A549 (cell line): ENCODE measurements around the gene CCDC78. TPM values are rescaled to one million over a fixed set of nuclear protein-coding genes. Genes with fewer than 3 reads are reported as not detected.
A peak's percentile ranks its signal among the peaks of the same experiment; 100 is the strongest.

Experiments used
- ATAC-seq, 2 experiments: fragments of 200-7000 bp in 1 of 2; fragments of >200 bp in 1 of 2; cut with Nextera tagmentation in 1 of 2; cut with Tn5 transposase in 1 of 2; 3 replicates each; pipeline versions ENCODE4 v1.8.0 to v1.9.1; 2018 to 2020; ENCODE audit warnings: mild to moderate bottlenecking in 1 of 2, moderate library complexity in 1 of 2
- CTCF ChIA-PET: fragments of 300-600 bp; sonication (Branson Sonifier 250); formaldehyde crosslinking; extraction: SDS; loops from one replicate; lab custom pipeline; 2021; ENCODE audit warnings: antibody characterized with exemption, inconsistent platforms; lab: Yijun Ruan, JAX
- POLR2A ChIA-PET: fragments of 350-600 bp; formaldehyde crosslinking; extraction: SDS; loops from one replicate; lab custom pipeline; 2021; ENCODE audit warnings: antibody characterized with exemption, inconsistent platforms; lab: Yijun Ruan, JAX
- DNase-seq, 2 experiments: peaks; one replicate each; pipeline versions ENCODE4 v3.0.0 to v3.0.0-alpha.2; 2011 to 2016; ENCODE audit warnings: low read depth in 1 of 2, low spot score in 1 of 2
- FAIRE-seq: peaks from 2 replicates; lab custom pipeline; 2011; peaks lifted over from hg19 to GRCh38; lab: Jason Lieb, UNC
- H3K27ac ChIP-seq, 2 experiments: fragments of >200 bp; sonication (Bioruptor Twin); formaldehyde crosslinking; 3 replicates each; pipeline ENCODE4 v1.5.1; 2016 to 2017
- H3K4me1 ChIP-seq: fragments of >200 bp; sonication (Bioruptor Twin); formaldehyde crosslinking; 3 replicates; pipeline ENCODE4 v1.6.1; 2016
- H3K4me2 ChIP-seq: fragments of >200 bp; sonication (Bioruptor Twin); formaldehyde crosslinking; 3 replicates; pipeline ENCODE4 v1.6.1; 2016
- H3K4me3 ChIP-seq: fragments of >200 bp; sonication (Bioruptor Twin); formaldehyde crosslinking; 3 replicates; pipeline ENCODE4 v1.5.1; 2016
- H3K9me3 ChIP-seq: fragments of >200 bp; sonication (Bioruptor Twin); formaldehyde crosslinking; 3 replicates; pipeline ENCODE4 v1.6.1; 2016
- CEBPB ChIP-seq, 2 experiments: fragments of >200 bp in 1 of 2; sonication (Bioruptor Twin) in 1 of 2; formaldehyde crosslinking in 1 of 2; IDR thresholded peaks; 2 replicates each; pipeline ENCODE4 v1.6.1; 2012 to 2016
- CHD4 ChIP-seq: fragments of 200-600 bp; sonication (generic); IDR thresholded peaks from 2 replicates; pipeline ENCODE4 v1.6.1; 2016; ENCODE audit warnings: antibody characterized with exemption, mild to moderate bottlenecking, borderline replicate concordance
- EHMT2 ChIP-seq: fragments of 200-600 bp; sonication (generic); IDR thresholded peaks from 2 replicates; pipeline ENCODE4 v1.6.1; 2016; ENCODE audit warnings: antibody characterized with exemption, low read depth, mild to moderate bottlenecking, moderate library complexity
- FOSB ChIP-seq: fragments of 250-450 bp; sonication (Bioruptor Pico); IDR thresholded peaks from 2 replicates; pipeline ENCODE4 v1.5.0; 2020; ENCODE audit warnings: mild to moderate bottlenecking, moderate library complexity
- FOSL2 ChIP-seq, 2 experiments: fragments of 450-650 bp in 1 of 2; fragments of >200 bp in 1 of 2; sonication (Bioruptor Twin) in 1 of 2; formaldehyde crosslinking; IDR thresholded peaks; 2 replicates each; pipeline versions ENCODE4 v1.5.0 to v1.6.1; 2016 to 2020; ENCODE audit warnings: mild to moderate bottlenecking in 1 of 2, moderate library complexity in 1 of 2
- JUN ChIP-seq, 2 experiments: fragments of >200 bp; sonication (Bioruptor Twin); formaldehyde crosslinking; IDR thresholded peaks; 2 replicates in 1 of 2; 3 replicates in 1 of 2; pipeline ENCODE4 v1.6.1; 2016 to 2017
- JUNB ChIP-seq: fragments of >200 bp; sonication (Bioruptor Twin); formaldehyde crosslinking; IDR thresholded peaks from 2 replicates; pipeline ENCODE4 v1.6.1; 2016
- MAFK ChIP-seq: fragments of 450-650 bp; IDR thresholded peaks from 2 replicates; pipeline ENCODE4 v1.6.1; 2014; ENCODE audit not compliant: partially characterized antibody
- MYC ChIP-seq: IDR thresholded peaks from 2 replicates; pipeline ENCODE4 v1.6.1; 2012; ENCODE audit warnings: mild to moderate bottlenecking, inconsistent platforms, low read length, improper control_type of control experiment, borderline replicate concordance
- NPAS2 ChIP-seq: fragments of 250-450 bp; sonication (Bioruptor Pico); IDR thresholded peaks from 2 replicates; pipeline ENCODE4 v1.8.0; 2022; ENCODE audit warnings: mild to moderate bottlenecking, moderate library complexity, borderline replicate concordance
- RNF2 ChIP-seq: fragments of 200-600 bp; sonication (generic); IDR thresholded peaks from 2 replicates; pipeline ENCODE4 v1.6.1; 2016; ENCODE audit warnings: low read depth, mild to moderate bottlenecking, antibody characterized with exemption, moderate library complexity, borderline replicate concordance
- ZFP36 ChIP-seq: fragments of 450-650 bp; IDR thresholded peaks from 2 replicates; pipeline ENCODE4 v1.6.1; 2014; ENCODE audit warnings: borderline replicate concordance; ENCODE audit not compliant: partially characterized antibody
- ZNF302 ChIP-seq: fragments of 250-450 bp; sonication (Bioruptor Pico); IDR thresholded peaks from 2 replicates; pipeline ENCODE4 v1.9.0; 2021; ENCODE audit warnings: inconsistent platforms, mild to moderate bottlenecking, moderate library complexity
- ZSCAN20 ChIP-seq: fragments of 250-450 bp; sonication (Bioruptor Pico); IDR thresholded peaks from 2 replicates; pipeline ENCODE4 v1.8.0; 2022; ENCODE audit warnings: mild to moderate bottlenecking, moderate library complexity
- WGBS: methylation state at CpG from one replicate; pipeline ENCODE4 v1.1.6; 2017; ENCODE audit errors: missing lambda C conversion rate; 5-methylcytosine and 5-hydroxymethylcytosine counted together
- polyA plus RNA-seq, 4 experiments: library from polyadenylated mRNA; depleted of rRNA in 3 of 4; stranded (reverse); fragments of >200 nt; fragmentation: RNase III in 1 of 4; extraction: RNeasy Plus Mini Kit Qiagen cat#74134 plus additional on column Dnase treatment in 1 of 4; gene quantifications; 2 replicates in 3 of 4; 3 replicates in 1 of 4; pipeline ENCODE4 v1.2.3, GENCODE V29; 2011 to 2017

CCDC78 gene
- polyA plus RNA-seq, 2 of the 4 experiments (the other 2 are of a cell fraction): 1.1 to 4.7 TPM

- FAIRE-seq (no peak), ATAC-seq (peak in 1 of 2 experiments; percentile 24; a peak in 3 of 6 replicates), DNase-seq (no peak)
- Histone ChIP-seq H3K9me3 (no peaks in the 10 kb centered on the region), H3K27ac (peak overlapping the region; percentile 95 to 96), H3K4me3 (peak overlapping the region; percentile 96), H3K4me1 (peaks cover 6% of the 10 kb centered on the region; the same call in 2 of the 3 replicates), H3K4me2 (peak overlapping the region; percentile 99)
- 58% methylated on average over 26 of the region's 38 CpGs for WGBS
- ChIA-PET POLR2A (interaction anchor here (1.7 kb wide), 1 partner anchor 12 kb away, joined by 5 read pairs; no protein-coding TSS in a partner anchor), CTCF (interaction anchor here (1.0 to 28.0 kb wide), 12 partner anchors 9 to 43 kb away, joined by 3 to 656 read pairs (median 8); partner anchors contain the start of genes ANTKMT, CCDC78, FBXL16 and HAGHL)
- TF ChIP-seq CHD4: no peak
These were observed 13.6 kb upstream of the CCDC78 start for GRCh38 chr16:739560-740458.

- ATAC-seq: no peak
- Histone ChIP-seq H3K4me2 (no peak overlapping the region), H3K4me3 (no peak overlapping the region), H3K9me3 (no peaks in the 10 kb centered on the region), H3K27ac (no peak overlapping the region; a peak in 1 of 6 replicates), H3K4me1 (peaks cover 6% of the 10 kb centered on the region; the same call in 2 of the 3 replicates)
- no peak for FAIRE-seq
- no peak for DNase-seq
- ChIA-PET POLR2A (no interaction called here), CTCF (interaction anchor here (0.6 to 28.0 kb wide), 5 partner anchors 8 to 369 kb away, joined by 3 to 656 read pairs (median 19); partner anchors contain the start of genes ANTKMT, CCDC78, FBXL16 and HAGHL)
- 92% methylated on average over 26 of the region's 29 CpGs for WGBS
- TF ChIP-seq EHMT2 (no peak), RNF2 (no peak), FOSL2 (IDR thresholded peaks at IDR 0.05) (no peak), FOSL2 (CRISPR knock-in tag; IDR thresholded peaks at IDR 0.05) (no peak), FOSB (no peak), JUN (IDR thresholded peaks at IDR 0.05) (no peak), MYC (no peak), NPAS2 (CRISPR knock-in tag) (no peak), ZSCAN20 (CRISPR knock-in tag) (no peak), ZFP36 (no peak)
These were observed 10.8 kb upstream of the CCDC78 start for GRCh38 chr16:736936-737481.

GRCh38 chr16:735982-736453, 9.8 kb upstream of the CCDC78 start:
- FAIRE-seq (no peak), DNase-seq (no peak), ATAC-seq (no peak)
- ChIA-PET CTCF (interaction anchor here (0.7 to 28.0 kb wide), 6 partner anchors 9 to 370 kb away, joined by 3 to 656 read pairs (median 12); partner anchors contain the start of genes ANTKMT, CCDC78, FBXL16 and HAGHL), POLR2A (interaction anchor here (1.0 to 2.2 kb wide), 2 partner anchors 15 to 21 kb away, joined by 3 to 6 read pairs; partner anchors contain the start of genes ANTKMT and METRN)
- Histone ChIP-seq H3K4me2 (no peak overlapping the region), H3K9me3 (no peaks in the 10 kb centered on the region), H3K4me1 (peaks cover 6% of the 10 kb centered on the region; the same call in 2 of the 3 replicates), H3K27ac (no peak overlapping the region), H3K4me3 (no peak overlapping the region)
- no peak for TF ChIP-seq CEBPB (IDR thresholded peaks at IDR 0.05)
- WGBS: 94% methylated on average over 13 of the region's 13 CpGs

DNA sequence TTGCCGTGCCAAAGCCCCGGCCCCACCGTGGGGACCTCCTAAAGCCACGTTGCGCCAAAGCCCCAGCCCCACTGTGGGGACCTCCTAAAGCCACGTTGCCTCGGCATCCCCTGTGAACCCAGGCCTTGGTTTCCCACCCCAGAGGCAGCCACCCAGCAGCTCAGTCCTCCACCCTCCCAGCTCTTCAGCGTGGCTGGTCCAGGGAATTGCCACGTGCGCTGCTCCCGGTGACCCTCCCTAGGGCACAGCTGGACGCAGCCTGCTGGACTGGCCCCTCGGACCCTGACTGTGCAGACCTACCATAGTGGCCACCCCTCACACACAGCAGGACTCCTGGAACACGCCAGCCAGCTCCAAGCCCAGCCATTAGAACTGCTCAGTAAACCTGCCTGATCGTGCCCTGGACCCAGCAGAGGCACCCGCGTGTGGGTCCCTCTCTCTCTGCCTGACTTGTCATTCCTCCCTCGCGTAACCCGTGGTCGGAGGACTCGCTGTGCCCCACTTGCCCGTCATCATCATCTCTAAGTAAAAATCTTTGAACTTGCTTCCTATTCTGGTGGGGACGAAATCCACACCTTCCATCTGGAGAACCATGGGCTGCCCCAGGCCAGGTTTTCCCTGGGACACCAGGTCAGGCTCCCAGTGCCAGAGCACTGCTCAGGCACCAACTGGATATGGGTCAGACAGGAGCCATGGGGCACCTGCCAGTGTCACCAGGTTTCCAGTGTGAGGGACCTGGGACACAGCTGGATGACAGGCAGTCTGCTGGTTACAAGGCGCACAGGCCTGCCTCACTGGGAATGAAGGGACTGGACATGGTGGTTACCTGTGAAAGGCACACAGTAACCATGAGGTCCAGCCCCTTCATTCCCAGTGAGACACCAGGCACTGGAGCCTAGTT, 9.0 kb upstream of the CCDC78 start:
- ChIA-PET POLR2A (interaction anchor here (1.0 to 2.2 kb wide), 2 partner anchors 14 to 20 kb away, joined by 3 to 6 read pairs; partner anchors contain the start of genes ANTKMT and METRN), CTCF (interaction anchor here (0.8 to 28.0 kb wide), 7 partner anchors 10 to 320 kb away, joined by 3 to 656 read pairs (median 4); partner anchors contain the start of genes ANTKMT, CCDC78, FBXL16 and HAGHL)
- Histone ChIP-seq H3K27ac (no peak overlapping the region), H3K4me2 (no peak overlapping the region), H3K4me3 (no peak overlapping the region), H3K4me1 (peaks cover 6% of the 10 kb centered on the region; the same call in 2 of the 3 replicates), H3K9me3 (no peaks in the 10 kb centered on the region)
- 93% methylated on average over 18 of the region's 25 CpGs for WGBS
- DNase-seq (no peak), FAIRE-seq (no peak), ATAC-seq (no peak)
- TF ChIP-seq ZNF302: no peak
- TF ChIP-seq JUNB: no peak
- no peak for TF ChIP-seq ZFP36
- TF ChIP-seq MAFK: no peak
